K562 (cell line): Measurements from ENCODE around the gene MALRD1. TPM values are rescaled to one million over a fixed set of nuclear protein-coding genes. Genes with fewer than 3 reads are reported as not detected.

Experiments
- ATAC-seq: fragments of 200-7000 bp; cut with Tn5 transposase; 3 replicates; pipeline ENCODE4 v1.9.1; 2020; ENCODE audit warnings: moderate library complexity
- BruUV-seq: library from RNA; stranded (reverse); fragments of 400-500 nt; replicated peaks from 2 replicates; lab custom pipeline; 2021; lab: Mats Ljungman, UMichigan
- CTCF ChIA-PET: fragments of 300-600 bp; formaldehyde crosslinking; extraction: SDS; loops from one replicate; lab custom pipeline; 2021; ENCODE audit warnings: low intra/inter-chr PET ratio; lab: Yijun Ruan, JAX
- POLR2A ChIA-PET: fragments of 300-600, 350-650 bp; sonication (Branson Sonifier 250); formaldehyde crosslinking; extraction: SDS; loops from one replicate; lab custom pipeline; 2021; ENCODE audit warnings: antibody characterized with exemption, inconsistent platforms; lab: Yijun Ruan, JAX
- DNase-seq, 4 experiments: peaks; one replicate each; pipeline versions ENCODE4 v3.0.0 to v3.0.0-alpha.2; 2011 to 2018; ENCODE audit warnings: low spot score in 3 of 4, mixed read lengths in 3 of 4; ENCODE audit errors: extremely low read depth in 1 of 4
- FAIRE-seq: peaks from 2 replicates; lab custom pipeline; 2011; peaks lifted over from hg19 to GRCh38; lab: Jason Lieb, UNC
- H2AFZ ChIP-seq: 2 replicates; pipeline ENCODE4 v1.6.0; 2011; ENCODE audit warnings: low read depth, low read length, control low read depth, inconsistent platforms
- H3K27ac ChIP-seq: fragments of 200-600 bp; 3 replicates; pipeline ENCODE4 v1.8.0; 2011; ENCODE audit warnings: low read depth, mild to moderate bottlenecking, control low read depth, inconsistent platforms, low read length, moderate library complexity, mixed read lengths; ENCODE audit errors: extremely low read depth
- H3K27me3 ChIP-seq, 2 experiments: fragments of 300-600 bp in 1 of 2; 2 replicates in 1 of 2; 3 replicates in 1 of 2; pipeline versions ENCODE4 v1.6.0 to v1.8.0; 2011; ENCODE audit warnings: inconsistent platforms in 2 of 2, low read length in 2 of 2, mild to moderate bottlenecking in 1 of 2, mixed read lengths in 1 of 2, moderate library complexity in 1 of 2; ENCODE audit not compliant: control insufficient read depth in 2 of 2, insufficient read depth in 2 of 2
- H3K36me3 ChIP-seq: fragments of 300-600 bp; 3 replicates; pipeline ENCODE4 v1.8.0; 2011; ENCODE audit warnings: mild to moderate bottlenecking, low read length, inconsistent platforms; ENCODE audit not compliant: control insufficient read depth, insufficient read depth
- H3K4me1 ChIP-seq, 2 experiments: fragments of 200-600 bp in 1 of 2; replicated peaks in 1 of 2; 2 replicates in 1 of 2; 3 replicates in 1 of 2; pipeline versions ENCODE4 v1.5.1 to v1.8.0; 2011; ENCODE audit warnings: inconsistent platforms in 2 of 2, low read length in 2 of 2, mild to moderate bottlenecking in 1 of 2, mixed read lengths in 1 of 2, moderate library complexity in 1 of 2; ENCODE audit not compliant: control insufficient read depth in 2 of 2, insufficient read depth in 2 of 2
- H3K4me2 ChIP-seq: 2 replicates; pipeline ENCODE4 v1.6.1; 2011; ENCODE audit warnings: low read length, control low read depth, inconsistent platforms, mixed read lengths; ENCODE audit not compliant: insufficient read depth
- H3K4me3 ChIP-seq: fragments of 200-600 bp; sonication (generic), shearing (Covaris generic); 2 replicates; pipeline ENCODE4 v1.5.1; 2016; ENCODE audit warnings: control low read depth, inconsistent platforms
- H3K79me2 ChIP-seq: fragments of 200-600 bp; 3 replicates; pipeline ENCODE4 v1.8.0; 2011; ENCODE audit warnings: low read length, inconsistent platforms; ENCODE audit not compliant: control insufficient read depth, insufficient read depth
- H3K9ac ChIP-seq, 2 experiments: 2 replicates each; pipeline versions ENCODE4 v1.6.0 to v1.6.1; 2011; ENCODE audit warnings: low read depth in 2 of 2, low read length in 2 of 2, control low read depth in 1 of 2, inconsistent platforms in 1 of 2, mild to moderate bottlenecking in 1 of 2, mixed read lengths in 1 of 2; ENCODE audit not compliant: insufficient read depth in 1 of 2
- H3K9me1 ChIP-seq: one replicate; pipeline ENCODE4 v1.6.0; 2011; ENCODE audit warnings: inconsistent platforms, mild to moderate bottlenecking, low read length, moderate library complexity; ENCODE audit not compliant: control insufficient read depth, insufficient read depth
- H3K9me3 ChIP-seq: replicated peaks from 2 replicates; pipeline ENCODE4 v1.5.1; 2011; ENCODE audit warnings: low read depth, low read length, inconsistent platforms; ENCODE audit not compliant: control insufficient read depth, insufficient read depth
- H4K20me1 ChIP-seq: replicated peaks from 2 replicates; pipeline ENCODE4 v1.6.1; 2011; ENCODE audit warnings: low read length, inconsistent platforms, mixed read lengths; ENCODE audit not compliant: control insufficient read depth, insufficient read depth
- ASH1L ChIP-seq: fragments of 450-650 bp; IDR thresholded peaks from 2 replicates; pipeline ENCODE4 v1.6.1; 2018; ENCODE audit warnings: borderline replicate concordance, mild to moderate bottlenecking, low read depth; ENCODE audit not compliant: partially characterized antibody
- CEBPB ChIP-seq: fragments of 450-650 bp; IDR thresholded peaks from 2 replicates; pipeline ENCODE4 v1.6.1; 2016; ENCODE audit warnings: missing genetic modification characterization, missing compliant biosample characterization
- DPF2 ChIP-seq: fragments of 450-650 bp; IDR thresholded peaks from 2 replicates; pipeline ENCODE4 v1.6.1; 2016
- ETS1 ChIP-seq: conservative IDR thresholded peaks from 2 replicates; pipeline ENCODE4 v1.6.1; 2011; ENCODE audit warnings: low read depth, mild to moderate bottlenecking, low read length; ENCODE audit not compliant: control insufficient read depth
- HLTF ChIP-seq: fragments of 450-650 bp; IDR thresholded peaks from 2 replicates; pipeline ENCODE4 v1.6.1; 2016
- HNRNPLL ChIP-seq: fragments of 200-400 bp; formaldehyde crosslinking; IDR thresholded peaks from 2 replicates; pipeline ENCODE4 v1.6.1; 2017; ENCODE audit warnings: low read length, low read depth, mild to moderate bottlenecking; ENCODE audit not compliant: poor library complexity, severe bottlenecking
- KAT8 ChIP-seq: fragments of 450-650 bp; IDR thresholded peaks from 2 replicates; pipeline ENCODE4 v1.6.1; 2016; ENCODE audit warnings: low read depth, mild to moderate bottlenecking
- MAFF ChIP-seq: IDR thresholded peaks from 2 replicates; pipeline ENCODE4 v1.6.1; 2012; ENCODE audit warnings: low read length, improper control_type of control experiment
- MCM2 ChIP-seq: fragments of 450-650 bp; IDR thresholded peaks from 2 replicates; pipeline ENCODE4 v1.6.1; 2017; ENCODE audit warnings: low read depth, mild to moderate bottlenecking
- MXD1 ChIP-seq: fragments of 250-450 bp; sonication (Bioruptor Pico); IDR thresholded peaks from 2 replicates; pipeline ENCODE4 v1.8.0; 2021; ENCODE audit warnings: borderline replicate concordance, mild to moderate bottlenecking, moderate library complexity; ENCODE audit not compliant: poor library complexity, severe bottlenecking
- NCOR1 ChIP-seq: fragments of 450-650 bp; IDR thresholded peaks from 2 replicates; pipeline ENCODE4 v1.6.1; 2016; ENCODE audit warnings: mild to moderate bottlenecking, moderate library complexity
- POLR2A ChIP-seq: fragments of 450-650 bp; conservative IDR thresholded peaks from 2 replicates; pipeline ENCODE4 v1.6.1; 2016
- RUNX1 ChIP-seq: sonication (generic); IDR thresholded peaks from 2 replicates; pipeline ENCODE4 v1.6.1; 2016; ENCODE audit warnings: antibody characterized with exemption, low read depth
- TFAP4 ChIP-seq: sonication (generic); formaldehyde crosslinking; IDR thresholded peaks from 2 replicates; pipeline ENCODE4 v1.8.0; 2022; ENCODE audit warnings: missing genetic modification reagents, mild to moderate bottlenecking, moderate library complexity, borderline replicate concordance
- TRIM28 ChIP-seq: fragments of 450-650 bp; IDR thresholded peaks from 2 replicates; pipeline ENCODE4 v1.6.1; 2017
- ZBED1 ChIP-seq: IDR thresholded peaks from 2 replicates; pipeline ENCODE4 v1.6.1; 2014
- ZNF224 ChIP-seq: sonication (generic); formaldehyde crosslinking; IDR thresholded peaks from 2 replicates; pipeline ENCODE4 v1.8.0; 2022; ENCODE audit warnings: mild to moderate bottlenecking, missing genetic modification reagents
- ZNF41 ChIP-seq: fragments of 250-450 bp; sonication (Bioruptor Pico); conservative IDR thresholded peaks from 2 replicates; pipeline ENCODE4 v1.4.0; 2020; ENCODE audit warnings: mild to moderate bottlenecking
- ZNF785 ChIP-seq: fragments of 250-450 bp; sonication (Bioruptor Pico); IDR thresholded peaks from 2 replicates; pipeline ENCODE4 v1.4.0; 2020; ENCODE audit warnings: mild to moderate bottlenecking
- WGBS: fragments of 100-300 bp; shearing (Covaris generic); methylation state at CpG from one replicate; pipeline ENCODE4 v1.1.6; 2016; ENCODE audit warnings: low coverage, mixed read lengths; ENCODE audit not compliant: insufficient coverage; ENCODE audit errors: missing lambda C conversion rate; 5-methylcytosine and 5-hydroxymethylcytosine counted together
- in situ Hi-C: fragments of 300-500 bp; cut with MboI; formaldehyde crosslinking; loops from 4 replicates; pipeline ENCODE4 v1.15.0; 2018; ENCODE audit warnings: inconsistent platforms, mixed read lengths
- intact Hi-C: fragments of 100-400 bp; cut with micrococcal nuclease; formaldehyde crosslinking; loops from 2 replicates; pipeline ENCODE4 v1.14.2; 2022
- polyA plus RNA-seq, 8 experiments: library from polyadenylated mRNA; depleted of rRNA in 4 of 8; stranded (reverse) in 5 of 8; unstranded in 3 of 8; fragments of >200 nt; fragmentation: Nextera tagmentation in 2 of 8; fragmentation: Illumina TruSeq in 1 of 8; extraction: Ambion mirVana in 2 of 8; extraction: Trizol in 1 of 8; gene quantifications; 2 replicates each; pipeline versions ENCODE4 v1.2.1 to v1.2.3, GENCODE V29; 2011 to 2014; ENCODE audit warnings: inconsistent platforms in 1 of 8, missing spikeins in 1 of 8
- total RNA-seq, 7 experiments: library from RNA; depleted of rRNA in 6 of 7; stranded (reverse); fragments of >200 nt in 6 of 7; fragmentation: Illumina TruSeq in 2 of 7; extraction: Trizol in 2 of 7; gene quantifications; 2 replicates each; pipeline versions ENCODE4 v1.2.1 to v1.2.3, GENCODE V29; 2011 to 2021; ENCODE audit warnings: low replicate concordance in 1 of 7

Gene MALRD1
- total and polyA plus RNA-seq, 9 of the 15 experiments (the other 6 are each of a cell fraction or from before 2014, with no cell fraction given): not detected

- in situ Hi-C loops (no loop called here), intact Hi-C loops (no loop called here)
- Histone ChIP-seq H3K36me3 (no peaks in the 10 kb centered on the region), H2AFZ (no peak overlapping the region), H3K79me2 (no peaks in the 10 kb centered on the region), H3K9me3 (no peaks in the 10 kb centered on the region; the same call in 1 of the 2 replicates), H3K27ac (no peak overlapping the region), H3K4me2 (no peak overlapping the region), H3K27me3 (no peaks in the 10 kb centered on the region), H3K4me3 (no peak overlapping the region), H3K9ac (no peak overlapping the region), H3K9me1 (no peaks in the 10 kb centered on the region), H3K4me1 (no peaks in the 10 kb centered on the region), H4K20me1 (no peaks in the 10 kb centered on the region)
- ChIA-PET POLR2A (no interaction called here), CTCF (no interaction called here)
- DNase-seq: no peak
- no TSS peak for BruUV-seq
- FAIRE-seq: no peak
- 0% methylated on average over 3 of the region's 3 CpGs for WGBS
- TF ChIP-seq POLR2A (no peak), ASH1L (no peak), HNRNPLL (no peak), NCOR1 (no peak), ZNF41 (CRISPR knock-in tag) (no peak), ZNF785 (no peak), ZNF224 (no peak), MAFF (no peak)
- ATAC-seq: no peak
These were observed 290 bp downstream of the MALRD1 start for GRCh38 chr10:19048891-19049290.

GRCh38 chr10:19049567-19049966, 966 bp downstream of the MALRD1 start:
- Histone ChIP-seq H3K9ac (no peak overlapping the region), H3K9me1 (no peaks in the 10 kb centered on the region), H3K27me3 (no peaks in the 10 kb centered on the region), H3K27ac (no peak overlapping the region), H3K9me3 (no peaks in the 10 kb centered on the region; the same call in 1 of the 2 replicates), H3K79me2 (no peaks in the 10 kb centered on the region), H3K4me2 (no peak overlapping the region), H3K36me3 (no peaks in the 10 kb centered on the region), H3K4me1 (no peaks in the 10 kb centered on the region), H4K20me1 (no peaks in the 10 kb centered on the region), H2AFZ (no peak overlapping the region), H3K4me3 (no peak overlapping the region)
- BruUV-seq: no TSS peak
- POLR2A ChIA-PET: no interaction called here
- no peak for FAIRE-seq
- 5% methylated on average over 2 of the region's 2 CpGs for WGBS
- ATAC-seq: no peak
- CTCF ChIA-PET: no interaction called here
- DNase-seq: no peak
- intact Hi-C loops (no loop called here), in situ Hi-C loops (no loop called here)
- TF ChIP-seq RUNX1: no peak
- no peak for TF ChIP-seq DPF2
- TF ChIP-seq HLTF: no peak
- TF ChIP-seq MCM2: no peak
- TF ChIP-seq ZBED1: no peak
- no peak for TF ChIP-seq TRIM28
- no peak for TF ChIP-seq MXD1 (CRISPR knock-in tag)
- TF ChIP-seq ETS1: no peak
- no peak for TF ChIP-seq CEBPB (tag)
- TF ChIP-seq KAT8: no peak
- TF ChIP-seq TFAP4: no peak
